Ishikawa (cell line): ENCODE measurements around the gene LRRC8C.

ENCODE experiments used
- CEBPB ChIP-seq: IDR thresholded peaks from 2 replicates; pipeline ENCODE4 v1.6.1; 2012
- CREB1 ChIP-seq: IDR thresholded peaks from 2 replicates; pipeline ENCODE4 v1.6.1; 2012; ENCODE audit warnings: low read depth
- EGR1 ChIP-seq: IDR thresholded peaks from 2 replicates; pipeline ENCODE4 v1.6.1; 2012
- EP300 ChIP-seq: IDR thresholded peaks from 2 replicates; pipeline ENCODE4 v1.6.1; 2012; ENCODE audit warnings: borderline replicate concordance
- FOXM1 ChIP-seq: IDR thresholded peaks from 2 replicates; pipeline ENCODE4 v1.6.1; 2012; ENCODE audit warnings: low read depth, borderline replicate concordance
- NFIC ChIP-seq: IDR thresholded peaks from 2 replicates; pipeline ENCODE4 v1.6.1; 2012
- RAD21 ChIP-seq: IDR thresholded peaks from 2 replicates; pipeline ENCODE4 v1.6.1; 2012; ENCODE audit warnings: low read depth
- TAF1 ChIP-seq: IDR thresholded peaks from 2 replicates; pipeline ENCODE4 v1.6.1; 2012; ENCODE audit warnings: low read depth, mild to moderate bottlenecking
- TCF12 ChIP-seq: IDR thresholded peaks from 2 replicates; pipeline ENCODE4 v1.6.1; 2012; ENCODE audit warnings: low read depth
- TEAD4 ChIP-seq: IDR thresholded peaks from 2 replicates; pipeline ENCODE4 v1.6.1; 2012
- YY1 ChIP-seq: IDR thresholded peaks from 2 replicates; pipeline ENCODE4 v1.6.1; 2012; ENCODE audit warnings: low read depth
- ZBTB7A ChIP-seq: IDR thresholded peaks from 2 replicates; pipeline ENCODE4 v1.6.1; 2012; ENCODE audit warnings: low read depth
- TF ChIP-seq, protein P1 (sequence below): IDR thresholded peaks from 2 replicates; pipeline ENCODE4 v1.6.1; 2012
- TF ChIP-seq, protein P2 (sequence below): IDR thresholded peaks from 2 replicates; pipeline ENCODE4 v1.6.1; 2012
- TF ChIP-seq, protein P3 (sequence below): IDR thresholded peaks from 2 replicates; pipeline ENCODE4 v1.6.1; 2012; ENCODE audit warnings: low read depth, mild to moderate bottlenecking

Gene LRRC8C

DNA sequence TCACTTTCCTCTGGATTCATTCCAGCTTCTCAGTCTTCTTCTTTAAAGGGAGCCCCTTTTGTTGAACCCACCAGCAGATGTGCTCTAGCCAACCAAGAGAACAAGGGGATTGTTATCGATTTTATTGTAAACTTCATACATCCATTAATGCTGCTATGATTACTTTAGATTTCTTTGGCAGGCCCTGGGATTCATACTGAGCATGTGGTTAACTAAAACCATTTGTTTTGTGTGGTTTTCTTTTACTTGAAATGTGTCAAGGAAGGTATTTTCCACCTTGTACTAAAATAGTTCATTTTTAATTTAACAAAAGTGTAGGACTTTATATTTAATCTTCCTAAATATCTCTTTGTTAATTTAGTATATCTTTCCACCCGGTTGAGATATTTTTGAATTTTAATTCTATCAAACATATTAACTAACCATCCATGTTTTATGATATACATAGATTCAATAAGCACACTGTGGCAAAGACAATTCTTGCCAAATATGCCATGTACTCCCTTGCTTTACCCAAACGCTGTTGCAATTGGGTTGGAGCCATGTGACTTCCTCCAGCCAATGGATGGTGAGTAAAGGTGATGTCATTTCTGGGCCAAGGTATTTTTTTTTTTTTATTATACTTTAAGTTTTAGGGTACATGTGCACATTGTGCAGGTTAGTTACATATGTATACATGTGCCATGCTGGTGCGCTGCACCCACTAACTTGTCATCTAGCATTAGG is 113.7 kb downstream of the LRRC8C start:
- TF ChIP-seq CREB1 (no peak), ZBTB7A (no peak), TAF1 (no peak), RAD21 (no peak), CEBPB (no peak), TCF12 (no peak)
- TF ChIP-seq, protein P1, sequence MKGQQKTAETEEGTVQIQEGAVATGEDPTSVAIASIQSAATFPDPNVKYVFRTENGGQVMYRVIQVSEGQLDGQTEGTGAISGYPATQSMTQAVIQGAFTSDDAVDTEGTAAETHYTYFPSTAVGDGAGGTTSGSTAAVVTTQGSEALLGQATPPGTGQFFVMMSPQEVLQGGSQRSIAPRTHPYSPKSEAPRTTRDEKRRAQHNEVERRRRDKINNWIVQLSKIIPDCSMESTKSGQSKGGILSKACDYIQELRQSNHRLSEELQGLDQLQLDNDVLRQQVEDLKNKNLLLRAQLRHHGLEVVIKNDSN, result no peak

DNA sequence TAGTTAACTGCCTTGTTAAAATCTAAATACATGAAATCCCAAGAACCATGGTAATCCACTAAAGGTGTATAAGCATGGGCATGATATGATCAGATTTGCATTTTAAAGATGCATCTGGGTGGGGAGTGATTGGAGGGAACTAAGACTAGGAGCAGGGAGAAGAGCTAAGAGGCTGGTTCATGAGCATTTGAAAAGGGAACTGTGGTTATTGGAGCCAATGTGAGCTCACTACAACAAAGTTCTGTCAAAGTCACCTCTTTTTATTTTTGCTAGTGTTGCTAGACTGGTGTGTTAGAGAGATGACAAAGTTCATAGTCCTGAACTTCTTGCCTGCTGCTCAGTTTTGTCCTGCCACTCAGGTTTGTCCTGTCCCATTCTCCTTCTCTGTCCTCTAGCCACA is 120.8 kb downstream of the LRRC8C start:
- no peak for TF ChIP-seq EGR1
- no peak for TF ChIP-seq TEAD4
- no peak for TF ChIP-seq TCF12
- no peak for TF ChIP-seq NFIC
- TF ChIP-seq, protein P1, result no peak
- TF ChIP-seq CREB1, result no peak
- TF ChIP-seq, protein P2, sequence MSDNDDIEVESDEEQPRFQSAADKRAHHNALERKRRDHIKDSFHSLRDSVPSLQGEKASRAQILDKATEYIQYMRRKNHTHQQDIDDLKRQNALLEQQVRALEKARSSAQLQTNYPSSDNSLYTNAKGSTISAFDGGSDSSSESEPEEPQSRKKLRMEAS, result no peak
- no peak for TF ChIP-seq CEBPB
- no peak for TF ChIP-seq EP300
- TF ChIP-seq ZBTB7A, result no peak
- no peak for TF ChIP-seq TAF1
- TF ChIP-seq RAD21, result no peak
- no peak for TF ChIP-seq YY1
- TF ChIP-seq, protein P3, sequence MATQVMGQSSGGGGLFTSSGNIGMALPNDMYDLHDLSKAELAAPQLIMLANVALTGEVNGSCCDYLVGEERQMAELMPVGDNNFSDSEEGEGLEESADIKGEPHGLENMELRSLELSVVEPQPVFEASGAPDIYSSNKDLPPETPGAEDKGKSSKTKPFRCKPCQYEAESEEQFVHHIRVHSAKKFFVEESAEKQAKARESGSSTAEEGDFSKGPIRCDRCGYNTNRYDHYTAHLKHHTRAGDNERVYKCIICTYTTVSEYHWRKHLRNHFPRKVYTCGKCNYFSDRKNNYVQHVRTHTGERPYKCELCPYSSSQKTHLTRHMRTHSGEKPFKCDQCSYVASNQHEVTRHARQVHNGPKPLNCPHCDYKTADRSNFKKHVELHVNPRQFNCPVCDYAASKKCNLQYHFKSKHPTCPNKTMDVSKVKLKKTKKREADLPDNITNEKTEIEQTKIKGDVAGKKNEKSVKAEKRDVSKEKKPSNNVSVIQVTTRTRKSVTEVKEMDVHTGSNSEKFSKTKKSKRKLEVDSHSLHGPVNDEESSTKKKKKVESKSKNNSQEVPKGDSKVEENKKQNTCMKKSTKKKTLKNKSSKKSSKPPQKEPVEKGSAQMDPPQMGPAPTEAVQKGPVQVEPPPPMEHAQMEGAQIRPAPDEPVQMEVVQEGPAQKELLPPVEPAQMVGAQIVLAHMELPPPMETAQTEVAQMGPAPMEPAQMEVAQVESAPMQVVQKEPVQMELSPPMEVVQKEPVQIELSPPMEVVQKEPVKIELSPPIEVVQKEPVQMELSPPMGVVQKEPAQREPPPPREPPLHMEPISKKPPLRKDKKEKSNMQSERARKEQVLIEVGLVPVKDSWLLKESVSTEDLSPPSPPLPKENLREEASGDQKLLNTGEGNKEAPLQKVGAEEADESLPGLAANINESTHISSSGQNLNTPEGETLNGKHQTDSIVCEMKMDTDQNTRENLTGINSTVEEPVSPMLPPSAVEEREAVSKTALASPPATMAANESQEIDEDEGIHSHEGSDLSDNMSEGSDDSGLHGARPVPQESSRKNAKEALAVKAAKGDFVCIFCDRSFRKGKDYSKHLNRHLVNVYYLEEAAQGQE, result no peak
- TF ChIP-seq FOXM1, result no peak

DNA sequence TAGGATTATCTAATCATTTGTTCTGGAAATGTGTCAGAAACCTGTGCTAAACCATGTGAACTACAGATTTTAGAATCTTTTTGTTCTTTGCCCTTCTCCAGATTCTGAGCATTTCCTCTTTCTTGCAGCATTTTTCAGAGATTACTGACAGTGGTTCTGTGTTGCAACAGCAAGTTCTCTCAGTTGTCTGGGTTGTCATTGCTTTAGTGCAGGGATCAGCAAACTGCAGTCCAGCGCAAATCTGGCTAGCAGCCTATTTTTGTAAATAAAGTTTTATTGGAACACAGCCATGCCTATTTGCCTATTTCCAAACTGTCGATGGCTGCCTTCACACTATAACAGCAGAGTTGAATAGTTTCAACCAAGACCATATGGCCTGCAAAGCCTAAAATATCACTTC is 121.6 kb downstream of the LRRC8C start:
- TF ChIP-seq FOXM1, result no peak
- TF ChIP-seq NFIC, result peak; percentile 8; the same call in 1 of the 2 replicates

DNA sequence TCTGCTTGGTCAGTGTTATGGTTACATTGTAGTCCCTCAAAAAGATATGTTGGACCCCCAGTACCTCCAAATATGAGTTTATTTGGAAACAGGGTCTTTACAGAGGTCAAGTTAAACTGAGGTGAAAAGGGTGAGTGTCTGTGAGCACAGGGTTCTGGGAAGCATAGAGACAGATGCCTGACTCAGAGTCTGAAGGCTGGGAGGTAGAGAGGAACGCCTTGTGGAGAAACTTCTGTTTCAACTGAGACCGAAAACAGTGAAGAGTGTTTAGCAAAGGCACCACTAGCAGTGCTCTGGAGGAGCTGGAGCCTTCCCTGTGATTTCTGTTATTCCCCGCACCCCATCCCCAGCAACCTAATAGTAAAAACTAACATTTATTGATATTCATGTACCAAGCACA is 122.7 kb downstream of the LRRC8C start:
- TF ChIP-seq, protein P3, result no peak
- TF ChIP-seq EGR1 (no peak), FOXM1 (no peak), ZBTB7A (no peak), CEBPB (no peak)

DNA sequence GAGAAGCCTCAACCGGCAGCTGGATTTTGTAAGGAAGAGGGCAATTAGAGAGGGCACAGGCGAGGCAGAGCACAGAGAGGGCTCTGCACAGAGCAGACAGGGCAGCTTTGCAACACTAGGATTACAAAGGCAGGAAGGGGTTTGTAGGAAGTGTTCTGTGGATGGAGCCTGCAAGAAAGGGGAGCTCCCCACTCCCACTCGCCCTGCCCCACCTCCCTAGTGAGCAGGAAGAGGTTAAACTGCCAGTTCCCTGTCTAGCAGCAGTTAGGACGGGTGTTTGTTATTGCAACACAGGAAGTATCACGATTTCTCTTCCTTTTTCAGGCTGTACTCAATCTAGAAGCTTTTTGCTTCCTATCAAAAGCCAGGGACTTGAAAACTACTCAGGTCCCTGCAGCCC is 124.6 kb downstream of the LRRC8C start:
- no peak for TF ChIP-seq TEAD4
- no peak for TF ChIP-seq FOXM1
- TF ChIP-seq RAD21, result no peak
- TF ChIP-seq TAF1, result no peak
- TF ChIP-seq TCF12, result no peak
- no peak for TF ChIP-seq ZBTB7A
- TF ChIP-seq CREB1, result no peak
- TF ChIP-seq, protein P3, result no peak
- TF ChIP-seq EP300, result no peak
- TF ChIP-seq, protein P2, result no peak
- no peak for TF ChIP-seq NFIC
- TF ChIP-seq YY1, result no peak
- TF ChIP-seq CEBPB, result no peak
- no peak for TF ChIP-seq EGR1
